SKM-1 (cell line): Measurements from ENCODE around the gene MT1M.
A peak's percentile ranks its signal among the peaks of the same experiment; 100 is the strongest.
"Not testable (repeated sequence)": the region's sequence is repeated elsewhere in the genome, so short reads cannot be mapped to it uniquely, and the experiment has no call there.

Experiments
- DNase-seq: peaks from one replicate; lab custom pipeline; 2025; ENCODE audit not compliant: unreplicated experiment; lab: John Stamatoyannopoulos, UW

MT1M gene

GRCh38 chr16:56671691-56672090, 39.2 kb downstream of the MT1M start:
- DNase-seq = not testable (repeated sequence)

GRCh38 chr16:56672171-56672570, 39.7 kb downstream of the MT1M start:
- DNase-seq = not testable (repeated sequence)

- no peak for DNase-seq
Observed at GRCh38 chr16:56672761-56673536, 40.5 kb downstream of the MT1M start.

GRCh38 chr16:56673921-56674320, 41.5 kb downstream of the MT1M start:
- DNase-seq = peak; percentile 9

- not testable (repeated sequence) for DNase-seq
Observed at GRCh38 chr16:56674570-56674969, 42.1 kb downstream of the MT1M start.

- DNase-seq = no peak
Observed at GRCh38 chr16:56675685-56676210, 43.3 kb downstream of the MT1M start.

- DNase-seq = no peak
Observed at GRCh38 chr16:56677474-56677873, 45.0 kb downstream of the MT1M start.

- no peak for DNase-seq
Observed at GRCh38 chr16:56679078-56679730, 46.7 kb downstream of the MT1M start.

- DNase-seq = no peak
Observed at GRCh38 chr16:56679818-56680217, 47.4 kb downstream of the MT1M start.

GRCh38 chr16:56681939-56682702, 49.7 kb downstream of the MT1M start, which contains the start of gene MT1X:
MT1X (plus strand) TSS chr16:56682470; CDS start chr16:56682541, 71 bp downstream.
- peak; percentile 83 for DNase-seq

GRCh38 chr16:56682703-56683397, 50.4 kb downstream of the MT1M start:
- peak; percentile 14 for DNase-seq
